GM19468 (cell line): Measurements from ENCODE around the gene PARD3.

Source experiments
- ATAC-seq: cut with Tn5 transposase; IDR thresholded peaks from one replicate; pipeline ENCODE4 v1.9.1; 2021; ENCODE audit warnings: mild to moderate bottlenecking, moderate library complexity, moderate number of reproducible peaks; ENCODE audit not compliant: unreplicated experiment; ENCODE audit errors: extremely low read depth

PARD3 gene

GRCh38 chr10:34175121-34175520 lies 640.0 kb downstream of the PARD3 start:
- no peak for ATAC-seq

GRCh38 chr10:34172936-34173533 lies 642.1 kb downstream of the PARD3 start:
- ATAC-seq, result no peak

DNA sequence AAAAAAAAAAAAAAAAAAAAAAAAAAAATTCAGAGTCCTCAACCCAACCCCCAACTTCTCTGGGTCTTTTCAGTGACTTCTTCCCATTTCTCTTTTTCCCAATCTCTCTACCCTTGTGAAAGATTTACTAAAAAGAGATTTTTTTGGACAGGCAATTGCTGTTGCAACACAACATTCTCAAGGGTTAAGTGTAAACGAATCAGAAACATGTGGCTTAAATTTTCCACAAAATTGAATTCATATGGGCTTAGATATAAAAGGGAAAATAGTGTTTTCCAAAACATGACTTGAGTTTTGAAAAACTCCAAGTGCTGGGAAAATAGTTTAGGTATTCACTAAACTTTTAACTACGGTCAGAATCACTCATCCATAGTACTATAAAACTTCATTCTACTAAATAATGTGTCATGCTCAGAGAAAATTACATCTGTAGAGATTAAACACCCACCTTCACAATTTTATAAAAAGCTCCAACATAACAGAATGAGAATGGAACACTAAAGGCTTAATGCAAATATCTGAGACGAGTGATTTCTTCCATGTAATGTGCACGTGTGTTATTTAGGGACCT lies 643.1 kb downstream of the PARD3 start:
- no peak for ATAC-seq

DNA sequence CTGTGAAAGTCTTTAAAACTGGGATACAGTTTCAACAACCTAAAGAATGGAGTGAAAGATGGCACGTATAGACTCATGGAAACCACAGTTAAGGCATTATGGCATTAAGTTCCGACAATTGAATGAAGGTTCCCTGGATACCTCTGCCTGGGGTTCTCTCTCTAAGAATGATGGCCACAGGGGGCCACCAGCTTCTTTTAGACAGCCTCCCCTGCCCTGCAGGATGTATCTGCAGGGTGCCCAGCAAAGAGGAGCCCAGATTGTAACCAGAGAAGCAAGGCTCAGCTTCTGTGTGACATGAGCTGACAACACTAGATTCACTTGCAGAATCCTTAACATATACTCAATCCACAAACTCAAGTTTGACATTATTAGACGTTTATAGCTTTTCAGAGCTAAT lies 645.4 kb downstream of the PARD3 start:
- no peak for ATAC-seq

DNA sequence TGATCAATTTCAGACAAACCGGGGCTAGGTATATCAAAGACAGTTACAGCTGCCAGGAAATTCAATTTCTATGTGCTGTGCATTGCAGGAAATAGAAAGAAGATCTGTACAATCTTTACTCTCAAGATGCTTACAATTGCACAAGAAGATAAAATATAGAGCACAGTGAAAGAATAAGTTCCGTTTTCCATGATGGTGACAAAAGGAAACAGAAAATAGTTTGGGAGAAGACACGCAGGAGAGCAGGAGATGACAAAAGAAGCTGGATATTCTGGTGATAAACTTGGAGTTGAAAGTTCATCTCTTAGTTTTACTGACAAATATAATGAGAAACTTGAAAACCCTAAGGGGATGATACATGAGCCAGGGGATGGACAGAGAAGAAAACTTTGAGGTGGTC lies 646.0 kb downstream of the PARD3 start:
- no peak for ATAC-seq

DNA sequence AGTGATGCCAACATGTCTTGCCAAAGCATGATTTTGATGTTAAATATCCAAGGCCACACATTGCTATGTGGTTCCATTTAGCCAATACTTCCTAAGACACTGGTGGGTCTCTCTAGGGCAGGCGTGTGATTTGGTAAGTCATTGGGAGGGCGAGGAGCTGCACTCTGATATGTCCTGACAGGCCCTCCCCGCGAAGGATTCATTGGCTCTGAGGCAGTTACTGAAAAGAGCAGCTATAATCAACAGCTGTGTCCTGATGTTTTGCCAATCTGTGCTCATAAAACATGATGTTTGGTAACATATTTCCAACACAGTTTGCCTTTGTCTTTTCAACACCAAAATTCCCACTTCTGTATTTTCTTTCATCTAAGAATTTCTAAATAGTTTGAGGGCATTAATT lies 646.7 kb downstream of the PARD3 start:
- no peak for ATAC-seq

DNA sequence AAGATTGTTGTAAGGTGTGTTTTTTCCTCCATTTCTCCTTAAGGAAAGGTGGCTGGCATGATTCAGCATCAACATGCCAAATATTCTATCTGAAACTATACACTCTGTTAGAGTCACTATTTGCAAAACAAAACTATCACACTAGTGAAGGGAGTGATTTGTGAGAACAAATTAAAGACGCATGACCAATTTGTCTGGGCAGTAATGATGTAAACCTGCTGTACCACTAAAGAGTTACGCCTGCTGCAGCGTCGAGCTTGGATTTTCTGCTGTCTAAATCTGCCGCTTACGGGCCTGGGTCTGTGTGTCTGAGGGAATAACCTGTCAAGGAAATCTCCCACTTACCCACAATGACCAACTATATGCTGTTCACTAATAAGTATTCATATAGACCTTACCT lies 648.3 kb downstream of the PARD3 start:
- no peak for ATAC-seq

- no peak for ATAC-seq
These were observed 648.7 kb downstream of the PARD3 start for GRCh38 chr10:34166354-34166753.

DNA sequence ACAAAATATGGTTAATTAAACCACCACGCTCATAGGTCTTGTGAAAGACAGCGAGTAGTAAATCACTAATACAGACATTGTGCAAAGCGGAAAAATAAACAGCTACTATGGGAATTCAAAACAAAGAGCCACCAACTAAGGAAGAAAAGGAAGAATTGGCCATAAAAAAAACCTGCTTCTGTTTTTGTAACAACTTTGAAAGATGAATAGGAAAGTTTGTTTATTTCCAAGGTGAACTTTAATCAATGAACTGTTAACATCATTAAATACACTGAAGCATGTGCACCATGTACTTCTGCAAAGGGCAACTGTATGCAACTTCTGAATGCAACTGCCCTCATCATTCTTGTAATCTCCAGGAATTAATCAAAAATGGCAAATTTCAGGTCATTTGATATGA lies 651.1 kb downstream of the PARD3 start:
- no peak for ATAC-seq

DNA sequence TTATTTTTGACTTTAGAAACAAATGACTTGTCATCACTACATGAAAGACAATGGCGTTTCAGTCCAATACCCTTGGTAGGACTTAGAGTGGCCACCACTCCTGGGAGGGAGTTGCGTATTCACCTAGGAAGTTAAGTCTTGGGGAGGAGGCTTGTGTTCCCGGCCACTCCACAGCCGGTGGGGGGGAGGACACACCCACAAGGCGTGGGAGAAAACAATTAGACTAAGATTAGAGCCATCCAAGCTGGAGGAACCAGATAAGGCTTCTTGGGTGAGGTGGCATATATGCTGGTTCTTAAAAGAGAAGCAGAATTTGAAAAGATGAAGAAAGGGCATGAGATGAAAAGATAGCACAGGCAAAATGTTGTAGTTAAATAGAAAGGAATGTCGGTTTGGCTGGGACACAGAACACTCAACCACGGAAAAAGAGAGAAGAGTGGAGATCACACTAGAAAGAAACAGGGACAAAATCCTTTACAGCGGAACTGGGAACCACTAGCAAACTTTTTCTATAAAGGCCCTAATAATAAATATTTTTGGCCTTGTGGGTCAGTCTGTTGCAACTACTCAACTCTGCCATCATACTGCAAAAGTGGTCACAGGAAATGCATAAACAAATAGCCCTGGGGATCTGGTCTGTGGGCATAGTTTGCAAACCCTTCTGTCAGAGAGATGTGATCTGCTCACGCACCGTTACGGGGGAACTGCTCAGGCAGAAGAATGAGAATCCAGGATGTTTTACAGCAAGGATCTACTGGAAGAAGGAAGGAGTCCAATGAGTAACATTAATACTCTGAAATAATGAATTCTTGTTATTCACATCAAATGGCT lies 651.8 kb downstream of the PARD3 start:
- ATAC-seq, result no peak

DNA sequence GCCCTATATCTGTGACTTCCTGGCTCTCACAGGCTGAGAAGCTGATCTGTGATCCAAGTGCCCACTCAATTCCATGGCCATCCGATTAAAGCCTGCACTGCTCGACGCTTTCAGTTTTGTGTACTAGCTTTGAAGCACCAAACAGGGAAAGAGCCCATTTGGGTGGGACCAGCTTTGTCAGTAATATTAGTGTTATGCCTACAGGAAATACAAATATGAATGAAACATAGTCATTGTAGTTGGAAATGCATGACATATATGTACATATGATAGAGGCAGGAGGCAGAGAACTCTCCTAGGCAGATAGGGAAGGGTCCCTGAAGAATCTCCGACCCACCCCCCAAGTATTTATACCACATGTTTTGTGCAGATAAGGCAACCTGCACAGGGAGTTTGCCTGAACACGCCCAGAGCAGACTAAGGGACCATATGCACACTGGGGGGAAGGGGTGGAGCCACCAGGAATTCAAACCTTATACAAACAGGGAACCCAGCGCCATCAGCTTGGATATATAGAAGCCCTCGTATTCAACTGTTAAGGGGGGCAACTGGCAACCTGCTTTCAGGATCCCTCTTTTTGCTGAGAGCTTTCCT lies 653.2 kb downstream of the PARD3 start:
- ATAC-seq, result no peak

DNA sequence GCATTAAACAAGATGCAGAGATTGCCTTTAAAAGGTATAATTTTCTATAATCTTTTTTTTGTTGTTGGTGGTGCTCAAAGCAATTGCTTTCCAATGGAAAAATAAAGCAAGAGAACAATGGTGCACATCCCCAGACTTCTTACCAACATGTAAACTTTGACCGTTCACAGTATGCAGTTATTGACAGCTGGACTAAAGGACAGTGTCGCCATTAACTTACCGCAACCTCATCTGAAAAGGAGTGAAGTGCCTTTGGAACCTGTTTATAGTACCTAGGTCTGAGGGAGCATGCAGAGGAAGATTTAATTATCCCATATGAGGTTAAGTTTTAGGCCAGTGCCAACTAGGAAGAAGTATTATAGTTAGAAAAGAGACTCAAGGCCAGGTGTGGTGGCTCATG lies 654.5 kb downstream of the PARD3 start:
- no peak for ATAC-seq

GRCh38 chr10:34157501-34157900 lies 657.6 kb downstream of the PARD3 start:
- ATAC-seq, result no peak

DNA sequence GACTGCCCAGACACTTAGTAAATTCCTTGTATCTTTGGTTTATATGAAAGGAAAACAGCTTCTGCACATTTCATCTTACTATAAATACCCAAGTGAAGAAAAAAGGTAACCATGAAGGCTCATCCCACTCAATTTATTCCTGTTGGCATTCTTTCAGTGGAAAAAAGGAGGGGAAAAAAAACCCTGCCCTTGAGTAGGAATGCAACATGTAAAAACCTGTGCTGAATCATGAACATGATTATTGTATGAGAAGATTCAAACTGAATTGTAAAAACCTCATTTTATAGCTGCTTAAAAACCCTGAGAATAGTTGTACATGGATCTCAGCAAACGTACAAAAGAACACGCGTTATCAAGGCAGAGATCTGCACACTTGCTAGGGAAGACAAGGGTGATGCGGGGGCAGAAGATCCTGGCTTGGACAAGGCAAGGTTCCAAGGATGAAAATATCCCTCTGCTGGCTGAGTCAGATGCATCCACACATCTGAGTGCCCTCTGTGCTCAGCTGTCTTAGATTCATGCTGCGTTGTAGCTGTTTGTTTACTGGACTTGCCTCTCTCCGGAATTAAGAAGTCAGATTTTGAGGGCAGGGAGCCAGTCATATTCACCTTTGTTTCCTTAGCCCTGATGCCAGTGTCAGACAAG lies 658.2 kb downstream of the PARD3 start:
- ATAC-seq, result no peak

GRCh38 chr10:34155812-34156211 lies 659.3 kb downstream of the PARD3 start:
- ATAC-seq, result no peak

GRCh38 chr10:34154383-34154900 lies 660.7 kb downstream of the PARD3 start:
- ATAC-seq, result no peak

DNA sequence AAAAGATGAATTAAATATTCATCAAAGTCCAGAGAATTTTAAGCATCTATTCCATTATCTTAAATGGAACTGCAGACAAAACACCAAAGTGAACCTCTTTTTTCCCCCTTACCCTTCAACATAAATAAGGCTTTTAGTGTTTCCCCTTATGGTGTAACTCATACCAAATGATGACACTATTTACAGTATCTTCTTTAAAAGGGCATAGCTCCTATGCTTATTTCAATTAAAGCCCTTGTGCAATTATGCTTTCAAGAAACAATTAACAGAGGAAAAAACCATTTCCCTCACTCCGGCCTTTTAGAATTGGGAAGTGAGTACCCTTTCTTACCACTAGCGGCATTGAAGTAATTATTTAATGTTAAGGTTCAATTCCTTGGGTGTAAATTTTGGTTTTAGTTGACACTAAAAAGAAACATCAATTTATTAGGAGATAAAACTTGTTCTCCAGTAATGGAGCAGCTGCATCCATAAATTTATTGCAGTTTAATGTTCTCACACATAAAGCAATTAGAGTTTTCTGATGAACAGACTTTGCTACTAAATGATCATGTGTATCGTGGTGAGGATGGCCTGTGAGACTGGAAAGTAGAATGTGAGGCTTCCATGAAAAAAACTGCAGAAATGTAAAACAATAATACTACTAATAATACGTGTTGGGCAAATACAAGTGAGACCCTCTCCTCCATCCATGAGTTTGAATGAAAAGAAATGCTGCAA lies 661.3 kb downstream of the PARD3 start:
- ATAC-seq, result no peak

DNA sequence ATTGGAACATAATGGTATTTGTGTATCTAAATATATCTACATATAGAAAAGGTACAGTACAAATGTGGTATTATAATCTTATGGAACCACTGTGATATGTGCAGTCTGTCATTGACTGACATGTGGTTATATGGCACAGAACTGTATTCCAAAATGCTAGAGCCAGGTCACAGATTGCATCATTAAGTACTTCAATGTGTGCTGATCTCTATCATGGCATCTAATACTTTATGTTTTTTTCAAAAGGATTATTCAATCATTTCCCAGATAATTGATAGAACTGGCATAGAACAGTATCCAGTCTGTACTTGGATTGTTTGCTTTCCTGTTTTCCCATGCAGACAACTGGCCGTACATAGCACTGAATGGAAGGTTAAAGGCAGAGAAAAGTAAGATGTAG lies 662.7 kb downstream of the PARD3 start:
- ATAC-seq, result no peak

DNA sequence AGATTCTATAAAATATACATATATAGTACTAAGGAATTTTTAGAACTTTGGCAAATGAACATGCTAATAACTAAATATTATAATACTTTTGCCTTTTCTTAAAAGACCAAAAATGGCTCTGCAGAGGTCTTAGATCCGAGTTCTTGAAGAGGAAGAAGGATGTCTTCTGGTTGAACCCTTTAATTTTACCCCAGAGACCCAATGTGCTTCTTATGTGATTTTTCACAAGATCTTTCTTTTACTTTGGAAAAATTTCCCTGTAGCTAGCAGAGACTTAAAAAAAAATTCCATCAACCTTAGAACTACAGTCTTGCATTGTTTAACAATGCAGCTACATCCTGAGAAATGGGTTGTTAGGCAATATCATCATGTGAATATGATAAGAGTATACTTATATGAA lies 663.2 kb downstream of the PARD3 start:
- no peak for ATAC-seq

GRCh38 chr10:34151481-34151880 lies 663.6 kb downstream of the PARD3 start:
- no peak for ATAC-seq
